Sigmoid colon (tissue), 4 donors: Measurements from ENCODE around the gene GEMIN4.

Source experiments
- EP300 ChIP-seq, 4 donors: sonication (generic); formaldehyde crosslinking; IDR thresholded peaks; one replicate each; pipeline ENCODE4 v1.6.1; 2017; ENCODE audit warnings: antibody characterized with exemption in 4 of 4
- POLR2A ChIP-seq, 2 donors: fragments of 450-650 bp; IDR thresholded peaks; one replicate each; pipeline ENCODE4 v1.6.1; 2016; ENCODE audit warnings: antibody characterized with exemption in 2 of 2, mild to moderate bottlenecking in 2 of 2, moderate library complexity in 2 of 2
- POLR2AphosphoS5 ChIP-seq, 4 donors: sonication (generic); formaldehyde crosslinking; IDR thresholded peaks; one replicate each; pipeline ENCODE4 v1.6.1; 2017; ENCODE audit warnings: antibody characterized with exemption in 4 of 4
- TF ChIP-seq, protein P1 (sequence below), 4 experiments: fragments of 450-650 bp in 3 of 4; fragments of 200-600 bp in 1 of 4; IDR thresholded peaks; one replicate each; pipeline ENCODE4 v1.5.1; 2016 to 2019; ENCODE audit warnings: antibody characterized with exemption in 4 of 4, mild to moderate bottlenecking in 3 of 4, moderate library complexity in 2 of 4

DNA sequence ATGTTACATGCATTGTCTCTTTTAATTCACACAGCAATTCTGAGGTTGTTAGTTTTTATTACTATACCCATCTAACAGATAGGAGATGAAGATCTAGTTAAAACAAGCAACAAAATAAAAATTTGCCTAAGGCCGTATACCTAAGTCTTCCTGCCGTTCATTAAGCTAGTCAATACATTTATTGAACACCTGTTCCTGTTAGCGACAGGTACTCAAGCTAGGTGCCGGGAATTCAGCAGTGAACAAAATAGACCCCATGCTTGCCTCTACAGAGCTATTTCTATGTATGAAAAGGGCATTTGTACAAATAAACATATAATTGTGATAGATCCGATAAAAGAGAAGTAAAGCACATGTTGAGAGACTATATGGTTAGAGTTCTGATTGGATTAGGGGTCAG lies 34.0 kb downstream of the GEMIN4 start:
- TF ChIP-seq, protein P1, sequence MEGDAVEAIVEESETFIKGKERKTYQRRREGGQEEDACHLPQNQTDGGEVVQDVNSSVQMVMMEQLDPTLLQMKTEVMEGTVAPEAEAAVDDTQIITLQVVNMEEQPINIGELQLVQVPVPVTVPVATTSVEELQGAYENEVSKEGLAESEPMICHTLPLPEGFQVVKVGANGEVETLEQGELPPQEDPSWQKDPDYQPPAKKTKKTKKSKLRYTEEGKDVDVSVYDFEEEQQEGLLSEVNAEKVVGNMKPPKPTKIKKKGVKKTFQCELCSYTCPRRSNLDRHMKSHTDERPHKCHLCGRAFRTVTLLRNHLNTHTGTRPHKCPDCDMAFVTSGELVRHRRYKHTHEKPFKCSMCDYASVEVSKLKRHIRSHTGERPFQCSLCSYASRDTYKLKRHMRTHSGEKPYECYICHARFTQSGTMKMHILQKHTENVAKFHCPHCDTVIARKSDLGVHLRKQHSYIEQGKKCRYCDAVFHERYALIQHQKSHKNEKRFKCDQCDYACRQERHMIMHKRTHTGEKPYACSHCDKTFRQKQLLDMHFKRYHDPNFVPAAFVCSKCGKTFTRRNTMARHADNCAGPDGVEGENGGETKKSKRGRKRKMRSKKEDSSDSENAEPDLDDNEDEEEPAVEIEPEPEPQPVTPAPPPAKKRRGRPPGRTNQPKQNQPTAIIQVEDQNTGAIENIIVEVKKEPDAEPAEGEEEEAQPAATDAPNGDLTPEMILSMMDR (IDR thresholded peaks at IDR 0.05), result no peak
- TF ChIP-seq POLR2A (IDR thresholded peaks at IDR 0.05) (no peak), POLR2AphosphoS5 (IDR thresholded peaks at IDR 0.05) (no peak), EP300 (IDR thresholded peaks at IDR 0.05) (no peak)
